Activated CD8-positive, alpha-beta memory T cell treated with anti-CD3 and anti-CD28 coated beads, Interleukin-2, amount 10 ng/mL, durations not matched to agents 7 days and 5 days (primary cell): ENCODE measurements around the gene ZFP36L2. TPM values are rescaled to one million over a fixed set of nuclear protein-coding genes. Genes with fewer than 3 reads are reported as not detected.

Experiments
- ATAC-seq: fragments of 150-1000 bp; cut with Tn5 transposase; one replicate; pipeline ENCODE4 v1.10.0; 2021; ENCODE audit warnings: moderate library complexity
- CTCF ChIA-PET: fragments of 350-600 bp; sonication (Branson Sonifier 250); formaldehyde crosslinking; loops from one replicate; lab custom pipeline; 2021; ENCODE audit warnings: antibody characterized with exemption; lab: Charles Lee
- DNase-seq: peaks from one replicate; pipeline ENCODE4 v3.0.0-alpha.2; 2020
- H3K27ac Mint-ChIP-seq: one replicate; pipeline ENCODE4 v1.8.0; 2021; ENCODE audit warnings: mild to moderate bottlenecking, mixed read lengths
- H3K27me3 Mint-ChIP-seq: one replicate; pipeline ENCODE4 v1.8.0; 2021; ENCODE audit warnings: mixed read lengths
- H3K36me3 Mint-ChIP-seq: one replicate; pipeline ENCODE4 v1.8.0; 2021; ENCODE audit warnings: mild to moderate bottlenecking, mixed read lengths
- H3K4me1 Mint-ChIP-seq: one replicate; pipeline ENCODE4 v1.8.0; 2021; ENCODE audit warnings: mixed read lengths
- H3K4me3 Mint-ChIP-seq: one replicate; pipeline ENCODE4 v1.8.0; 2021; ENCODE audit warnings: mild to moderate bottlenecking, moderate library complexity, mixed read lengths
- H3K9me3 Mint-ChIP-seq: one replicate; pipeline ENCODE4 v1.8.0; 2022; ENCODE audit warnings: low read depth, mixed read lengths
- total RNA-seq, 2 experiments: library from RNA; stranded (reverse); gene quantifications; one replicate each; pipeline ENCODE4 v1.2.3, GENCODE V29; 2021

The ZFP36L2 gene
- total RNA-seq, 2 experiments from 2014 or later = 118 to 158 TPM

DNA sequence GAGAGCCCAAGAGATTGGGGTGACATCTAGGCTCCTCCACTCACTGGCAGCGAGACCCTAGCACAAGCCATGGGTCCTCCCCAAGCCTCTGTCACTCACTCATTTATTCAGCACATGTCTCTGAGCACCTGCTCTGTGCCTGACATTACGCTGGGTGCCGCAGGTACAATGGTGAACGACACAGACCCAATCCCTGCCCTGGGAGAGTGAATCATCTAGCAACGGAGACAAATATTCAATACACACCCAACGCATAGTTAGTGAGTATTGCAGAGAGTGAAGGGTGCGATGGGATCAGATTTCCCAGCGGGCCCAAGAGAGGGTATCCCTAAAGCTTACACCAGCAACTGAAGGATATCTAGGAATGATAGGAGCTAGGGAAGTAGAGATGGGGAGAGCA lies 45.5 kb downstream of the ZFP36L2 start:
- H3K9me3 Mint-ChIP-seq = no peaks in the 10 kb centered on the region
- H3K27ac Mint-ChIP-seq = peak overlapping the region; percentile 9
- ATAC-seq = no peak

GRCh38 chr2:43179942-43180341 lies 46.5 kb downstream of the ZFP36L2 start:
- Mint-ChIP-seq H3K27ac (no peak overlapping the region), H3K9me3 (no peaks in the 10 kb centered on the region), H3K36me3 (no peaks in the 10 kb centered on the region), H3K27me3 (no peaks in the 10 kb centered on the region), H3K4me1 (peaks cover 51% of the 10 kb centered on the region), H3K4me3 (no peak overlapping the region)
- CTCF ChIA-PET = interaction anchor here (1.1 to 17.1 kb wide), 6 partner anchors 10 to 43 kb away, joined by 3 to 255 read pairs (median 6); partner anchors contain the start of gene ZFP36L2
- ATAC-seq (no peak), DNase-seq (no peak)

More for the DNA sequence above, 45.5 kb downstream of the ZFP36L2 start:
- peaks cover 1% of the 10 kb centered on the region for H3K36me3 Mint-ChIP-seq
- peaks cover 50% of the 10 kb centered on the region for H3K4me1 Mint-ChIP-seq
- DNase-seq = no peak
- no peaks in the 10 kb centered on the region for H3K27me3 Mint-ChIP-seq
- CTCF ChIA-PET = interaction anchor here (1.1 to 17.1 kb wide), 5 partner anchors 11 to 42 kb away, joined by 3 to 255 read pairs (median 9); partner anchors contain the start of gene ZFP36L2
- no peak overlapping the region for H3K4me3 Mint-ChIP-seq

- ATAC-seq (no peak), DNase-seq (no peak)
- Mint-ChIP-seq H3K4me1 (peaks cover 51% of the 10 kb centered on the region), H3K27me3 (no peaks in the 10 kb centered on the region), H3K4me3 (no peak overlapping the region), H3K27ac (peak overlapping the region; percentile 71), H3K9me3 (no peaks in the 10 kb centered on the region), H3K36me3 (no peaks in the 10 kb centered on the region)
- CTCF ChIA-PET = interaction anchor here (1.2 to 17.1 kb wide), 5 partner anchors 10 to 44 kb away, joined by 3 to 255 read pairs (median 9); partner anchors contain the start of gene ZFP36L2
Measured at GRCh38 chr2:43178602-43179542, 47.5 kb downstream of the ZFP36L2 start.

- Mint-ChIP-seq H3K9me3 (no peaks in the 10 kb centered on the region), H3K4me3 (no peak overlapping the region), H3K36me3 (no peaks in the 10 kb centered on the region), H3K4me1 (peaks cover 54% of the 10 kb centered on the region), H3K27me3 (no peaks in the 10 kb centered on the region), H3K27ac (peak overlapping the region; percentile 7)
- no peak for DNase-seq
- no peak for ATAC-seq
- CTCF ChIA-PET = interaction anchor here (1.4 to 17.1 kb wide), 4 partner anchors 9 to 45 kb away, joined by 4 to 255 read pairs (median 6); partner anchors contain the start of gene ZFP36L2
Measured at GRCh38 chr2:43178055-43178598, 48.3 kb downstream of the ZFP36L2 start.

- Mint-ChIP-seq H3K9me3 (no peaks in the 10 kb centered on the region), H3K4me1 (peaks cover 61% of the 10 kb centered on the region), H3K4me3 (no peak overlapping the region), H3K36me3 (no peaks in the 10 kb centered on the region), H3K27me3 (no peaks in the 10 kb centered on the region), H3K27ac (no peak overlapping the region)
- no peak for ATAC-seq
- CTCF ChIA-PET = interaction anchor here (0.7 to 17.1 kb wide), 4 partner anchors 9 to 47 kb away, joined by 3 to 255 read pairs (median 3); partner anchors contain the start of gene ZFP36L2
- no peak for DNase-seq
Measured at GRCh38 chr2:43176449-43176848, 50.0 kb downstream of the ZFP36L2 start.

GRCh38 chr2:43175876-43176275 lies 50.5 kb downstream of the ZFP36L2 start:
- ATAC-seq = no peak
- H3K4me1 Mint-ChIP-seq = peaks cover 62% of the 10 kb centered on the region
- DNase-seq = no peak
- CTCF ChIA-PET = interaction anchor here (0.7 to 17.1 kb wide), 6 partner anchors 12 to 101 kb away, joined by 3 to 255 read pairs (median 4); partner anchors contain the start of gene ZFP36L2
- no peaks in the 10 kb centered on the region for H3K9me3 Mint-ChIP-seq
- H3K4me3 Mint-ChIP-seq = no peak overlapping the region
- no peaks in the 10 kb centered on the region for H3K36me3 Mint-ChIP-seq
- peak overlapping the region; percentile 56 for H3K27ac Mint-ChIP-seq
- no peaks in the 10 kb centered on the region for H3K27me3 Mint-ChIP-seq

DNA sequence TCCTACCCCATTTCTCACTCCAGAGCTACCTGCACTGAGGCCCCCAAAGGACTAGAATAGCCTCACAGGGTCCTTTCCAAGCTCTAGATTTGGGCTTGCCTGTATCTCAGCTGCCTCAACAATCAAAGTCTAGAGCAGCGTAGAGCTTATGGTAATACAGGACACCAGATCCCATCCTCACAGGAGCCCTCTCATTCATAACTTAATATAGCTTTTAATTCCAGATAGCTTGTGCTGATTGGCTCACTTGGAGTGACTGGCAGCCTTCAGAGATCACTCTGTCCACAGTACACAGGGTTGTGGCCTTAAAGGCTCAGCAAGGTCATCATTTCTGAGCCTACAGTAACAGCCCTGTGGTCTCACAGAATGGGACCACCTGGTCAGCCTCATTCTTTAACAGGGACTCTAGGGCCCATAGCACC lies 51.4 kb downstream of the ZFP36L2 start:
- peak overlapping the region; percentile 89 for H3K27ac Mint-ChIP-seq
- CTCF ChIA-PET = interaction anchor here (1.0 to 17.1 kb wide), 13 partner anchors 14 to 309 kb away, joined by 4 to 255 read pairs (median 5); partner anchors contain the start of gene ZFP36L2
- H3K9me3 Mint-ChIP-seq = no peaks in the 10 kb centered on the region
- H3K4me3 Mint-ChIP-seq = peak overlapping the region; percentile 57
- H3K27me3 Mint-ChIP-seq = no peaks in the 10 kb centered on the region
- ATAC-seq (peak; percentile 1), DNase-seq (no peak)
- H3K4me1 Mint-ChIP-seq = peaks cover 68% of the 10 kb centered on the region
- no peaks in the 10 kb centered on the region for H3K36me3 Mint-ChIP-seq

DNA sequence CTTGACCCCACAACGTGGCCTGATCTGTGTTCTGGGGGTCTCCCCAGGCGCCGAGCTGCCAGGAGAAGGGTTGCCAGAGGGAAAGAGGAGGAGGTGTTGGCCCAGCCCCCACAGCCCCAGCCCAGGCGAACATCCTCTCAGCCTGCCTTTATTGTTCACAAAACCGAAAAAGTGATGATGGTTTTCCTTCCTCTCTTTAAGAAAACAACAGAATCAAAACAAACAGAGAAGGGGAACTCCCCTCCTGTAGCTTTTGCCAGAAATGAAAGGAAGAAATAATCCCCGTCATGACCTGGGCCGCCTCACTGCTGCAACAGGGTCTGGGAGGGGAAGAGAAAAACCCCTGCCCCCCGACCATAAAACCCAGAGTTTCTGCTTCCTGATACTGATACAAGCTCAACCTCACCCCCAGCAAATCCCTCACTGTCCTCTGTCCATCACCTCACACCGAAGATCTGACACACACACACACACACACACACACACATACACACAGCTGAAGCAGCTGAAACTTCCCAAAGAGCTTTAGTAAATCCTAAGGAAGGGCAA lies 52.0 kb downstream of the ZFP36L2 start:
- CTCF ChIA-PET = interaction anchor here (1.0 to 17.1 kb wide), 13 partner anchors 15 to 310 kb away, joined by 4 to 255 read pairs (median 5); partner anchors contain the start of gene ZFP36L2
- peak; percentile 85 for DNase-seq
- ATAC-seq = peak; percentile 78
- H3K9me3 Mint-ChIP-seq = no peaks in the 10 kb centered on the region
- no peaks in the 10 kb centered on the region for H3K36me3 Mint-ChIP-seq
- H3K27me3 Mint-ChIP-seq = no peaks in the 10 kb centered on the region
- peak overlapping the region; percentile 57 for H3K4me3 Mint-ChIP-seq
- peaks cover 74% of the 10 kb centered on the region for H3K4me1 Mint-ChIP-seq
- H3K27ac Mint-ChIP-seq = peak overlapping the region; percentile 89
